Stomach (tissue), 4 donors: ENCODE data around the gene TMPRSS4.

Source experiments
- CTCF ChIP-seq, 7 experiments: fragments of 450-650 bp in 4 of 7; fragments of 200-600 bp in 3 of 7; sonication (generic) in 3 of 7; IDR thresholded peaks; one replicate each; pipeline ENCODE4 v1.5.1; 2016 to 2019; ENCODE audit warnings: antibody characterized with exemption in 7 of 7, control low read depth in 2 of 7, mild to moderate bottlenecking in 1 of 7
- POLR2A ChIP-seq, 4 donors: fragments of 450-650 bp; IDR thresholded peaks; one replicate each; pipeline ENCODE4 v1.6.1; 2016; ENCODE audit warnings: antibody characterized with exemption in 4 of 4, control low read depth in 2 of 4, mild to moderate bottlenecking in 1 of 4, moderate library complexity in 1 of 4

- TF ChIP-seq CTCF (IDR thresholded peaks at IDR 0.05) = no peak
- no peak for TF ChIP-seq POLR2A (IDR thresholded peaks at IDR 0.05)
These were observed 93.4 kb downstream of the TMPRSS4 start for GRCh38 chr11:118170231-118170630.
